NCI-H1105 (cell line): ENCODE results near the gene BCL11B.
A peak's percentile ranks its signal among the peaks of the same experiment; 100 is the strongest.

Experiments used
- DNase-seq: peaks from one replicate; lab custom pipeline; 2025; lab: John Stamatoyannopoulos, UW

Gene BCL11B

DNA sequence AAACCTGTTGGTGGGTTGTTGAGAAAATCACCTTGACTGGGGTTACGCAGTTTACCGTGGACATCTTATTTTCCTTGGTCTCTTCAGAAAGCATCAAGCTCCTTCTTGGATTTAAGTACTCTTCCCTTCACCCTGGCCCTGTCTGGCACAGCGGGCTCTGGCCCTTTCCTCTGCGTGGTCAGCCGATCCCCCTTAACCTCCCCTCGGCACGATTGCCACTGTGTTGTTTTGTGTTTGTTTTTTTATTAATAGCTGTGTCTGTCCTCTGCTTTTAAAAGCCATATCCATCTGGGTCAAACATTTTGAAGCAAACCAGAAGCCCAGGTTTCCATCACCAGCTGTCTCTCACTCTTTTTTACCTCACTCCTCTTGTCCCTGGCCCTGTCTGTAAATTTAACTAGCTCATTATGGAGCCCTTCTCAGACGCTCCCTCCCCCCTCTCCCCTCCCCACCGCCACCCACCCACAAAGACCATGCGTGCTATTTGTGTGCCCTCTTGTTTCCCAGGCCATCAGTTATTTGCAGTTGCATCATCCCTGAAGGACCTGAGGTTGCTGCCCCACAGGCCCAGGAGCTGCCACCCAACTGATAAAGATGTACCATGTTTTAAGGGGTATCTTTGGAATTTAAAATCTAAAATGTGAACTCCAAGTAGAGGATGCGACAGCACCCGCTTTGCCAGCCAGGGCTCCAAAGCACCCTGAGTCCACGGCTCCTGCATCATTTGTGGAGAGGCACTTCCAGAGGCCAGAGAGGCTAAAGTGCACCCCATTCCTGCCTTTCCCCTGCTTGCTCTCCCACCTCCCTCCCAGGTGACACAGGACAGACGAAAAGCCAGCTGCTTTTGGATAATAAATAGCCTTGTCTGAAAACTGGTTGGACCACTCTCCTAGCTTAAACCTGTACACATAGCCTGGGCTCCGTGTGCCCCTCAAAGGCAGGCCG is 3.9 kb downstream of the BCL11B start:
- peak; percentile 37 for DNase-seq

DNA sequence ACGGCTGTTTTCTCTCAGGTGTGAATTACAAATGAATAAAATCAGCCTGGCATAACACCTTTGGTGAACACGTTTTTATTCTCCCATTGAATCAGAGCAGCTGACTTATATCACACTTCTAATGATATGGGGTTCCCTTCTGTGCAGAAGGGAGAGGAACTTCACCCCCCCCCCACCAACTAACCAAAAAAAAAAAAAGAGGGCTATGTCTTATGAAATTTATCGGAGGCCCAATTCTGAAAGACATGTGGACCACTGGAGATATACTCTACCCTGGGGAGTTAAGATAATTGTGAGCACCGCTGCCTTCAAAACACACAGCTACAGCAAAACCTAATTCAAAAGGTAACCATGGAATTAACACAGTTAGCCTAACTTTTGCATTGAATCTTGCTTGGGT is 4.6 kb downstream of the BCL11B start:
- no peak for DNase-seq

GRCh38 chr14:99266181-99267178 is 5.5 kb downstream of the BCL11B start:
- peak; percentile 66 for DNase-seq

- no peak for DNase-seq
Measured at GRCh38 chr14:99265571-99265970, 6.4 kb downstream of the BCL11B start.

DNA sequence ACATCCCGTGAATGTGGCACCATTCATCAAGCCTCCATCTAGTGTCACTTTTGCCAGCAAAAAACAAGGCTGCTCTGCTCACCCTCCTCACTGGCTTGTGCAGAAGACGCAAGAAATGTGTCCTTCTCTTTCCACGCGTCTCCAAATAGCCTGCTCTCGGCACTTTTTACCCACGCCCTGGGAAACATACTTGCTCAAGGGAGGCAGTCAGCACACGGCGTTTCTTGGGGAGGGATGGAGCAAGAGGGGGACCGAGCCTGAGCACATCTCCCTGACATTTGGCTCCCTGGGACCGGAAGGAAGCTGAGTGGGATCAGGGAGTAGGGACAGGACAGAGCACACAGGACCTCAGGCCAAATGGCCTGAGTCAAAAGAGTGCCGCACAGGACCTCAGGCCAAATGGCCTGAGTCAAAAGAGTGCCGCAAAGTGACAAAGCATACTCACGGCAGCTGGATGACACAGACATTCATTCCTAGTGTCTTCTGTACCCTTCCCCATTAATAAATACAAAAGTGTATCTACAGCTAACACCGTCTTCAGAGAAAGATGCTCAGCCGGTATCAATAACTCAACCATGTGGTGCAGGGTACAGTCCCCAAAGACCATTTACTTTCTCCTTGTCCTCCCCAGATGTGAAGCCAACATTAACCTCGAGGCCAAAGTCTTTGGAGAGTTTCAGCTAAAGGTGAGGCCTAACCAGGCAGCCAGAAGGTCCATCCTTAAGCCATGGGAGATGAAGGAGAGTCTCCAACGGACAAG is 7.1 kb downstream of the BCL11B start:
- DNase-seq = no peak

GRCh38 chr14:99263564-99264330 is 8.2 kb downstream of the BCL11B start:
- DNase-seq = no peak

- DNase-seq = no peak
Measured at GRCh38 chr14:99262977-99263448, 9.0 kb downstream of the BCL11B start.

DNA sequence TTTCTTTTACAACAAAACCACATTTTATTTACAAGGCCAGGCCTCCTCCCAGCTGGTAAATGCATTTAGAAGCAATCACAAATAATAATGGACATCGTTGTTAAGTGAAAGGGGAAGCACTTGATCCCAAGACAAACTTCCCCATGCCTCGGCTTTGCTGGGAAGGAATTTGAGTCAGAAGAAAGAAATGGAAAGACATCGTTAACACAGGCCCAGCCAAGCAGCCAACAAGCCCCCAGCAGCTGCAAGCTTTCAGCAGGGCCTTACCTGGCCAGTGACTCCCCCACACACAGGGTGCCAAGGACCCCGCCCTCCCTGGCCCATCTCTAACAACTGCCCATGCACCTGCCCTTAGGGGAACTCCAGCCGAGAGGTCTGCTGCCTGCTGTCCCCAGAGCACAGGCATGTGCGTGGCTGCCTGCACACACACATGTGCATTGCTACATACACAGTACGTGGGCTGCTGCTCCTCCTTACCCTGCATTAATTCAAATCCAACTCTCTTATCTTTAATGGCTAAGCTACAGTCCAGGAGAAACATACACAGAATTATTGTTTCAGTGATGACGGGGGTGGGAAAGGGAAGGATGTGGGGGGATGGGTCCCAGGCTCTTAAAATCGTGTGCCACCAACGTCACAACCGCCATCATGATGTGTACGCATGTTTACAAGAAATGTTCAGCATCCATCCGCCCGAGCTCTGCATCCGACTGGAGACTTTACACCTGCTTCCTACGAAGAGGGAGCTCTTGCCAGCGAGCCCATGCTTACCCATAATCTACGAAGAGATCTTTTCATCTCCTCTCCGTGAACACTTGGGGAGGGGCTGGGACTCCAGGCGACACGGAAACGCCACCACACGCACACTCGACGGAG is 9.8 kb downstream of the BCL11B start:
- no peak for DNase-seq

DNA sequence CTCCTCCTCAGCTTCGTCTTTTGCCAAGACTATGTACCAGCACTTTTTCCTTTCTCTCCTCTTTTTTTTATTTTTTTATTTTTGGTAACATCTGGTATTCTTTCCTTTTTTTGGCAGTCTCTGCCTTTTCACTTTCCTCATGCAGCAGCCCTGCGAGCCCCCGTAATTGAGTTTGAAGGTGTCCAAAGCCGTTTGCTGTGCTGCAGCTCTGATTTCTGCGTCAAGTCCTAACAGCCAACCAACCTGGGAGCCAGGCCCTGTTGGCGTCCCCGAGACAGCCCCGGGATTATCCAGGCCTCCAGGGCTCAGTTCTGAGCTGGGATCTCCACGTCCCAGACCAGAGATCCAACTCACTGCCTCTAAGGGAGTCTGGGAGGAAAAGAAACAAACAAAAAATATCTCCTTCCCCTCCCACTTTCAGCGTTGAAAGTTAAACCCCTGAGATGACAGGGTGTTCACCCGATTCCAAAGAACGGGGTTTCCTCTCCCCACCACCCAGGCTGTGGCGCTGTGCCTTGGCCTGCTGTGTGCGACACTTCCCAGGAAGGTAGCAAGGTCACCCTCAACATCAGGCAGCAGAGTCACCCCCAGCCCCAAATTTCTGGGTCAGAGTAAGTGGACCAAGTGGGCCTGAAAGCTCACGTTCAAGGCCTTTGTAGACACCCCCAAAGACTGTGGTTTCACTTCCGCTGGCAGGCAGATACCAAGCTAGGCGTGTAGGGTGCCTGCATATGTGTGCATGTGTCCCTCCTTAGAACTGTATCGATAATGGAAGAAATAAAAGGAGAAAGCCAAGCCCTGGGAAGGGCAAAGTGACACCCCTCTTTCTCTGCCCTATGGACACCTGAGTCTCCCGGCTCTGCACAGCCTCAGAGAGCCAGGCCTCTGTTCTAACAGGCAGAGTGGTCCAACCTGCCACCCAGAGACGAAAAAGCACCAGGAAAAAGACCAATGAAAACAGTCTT is 11.1 kb downstream of the BCL11B start:
- no peak for DNase-seq

- no peak for DNase-seq
Measured at GRCh38 chr14:99260116-99260515, 11.9 kb downstream of the BCL11B start.

DNA sequence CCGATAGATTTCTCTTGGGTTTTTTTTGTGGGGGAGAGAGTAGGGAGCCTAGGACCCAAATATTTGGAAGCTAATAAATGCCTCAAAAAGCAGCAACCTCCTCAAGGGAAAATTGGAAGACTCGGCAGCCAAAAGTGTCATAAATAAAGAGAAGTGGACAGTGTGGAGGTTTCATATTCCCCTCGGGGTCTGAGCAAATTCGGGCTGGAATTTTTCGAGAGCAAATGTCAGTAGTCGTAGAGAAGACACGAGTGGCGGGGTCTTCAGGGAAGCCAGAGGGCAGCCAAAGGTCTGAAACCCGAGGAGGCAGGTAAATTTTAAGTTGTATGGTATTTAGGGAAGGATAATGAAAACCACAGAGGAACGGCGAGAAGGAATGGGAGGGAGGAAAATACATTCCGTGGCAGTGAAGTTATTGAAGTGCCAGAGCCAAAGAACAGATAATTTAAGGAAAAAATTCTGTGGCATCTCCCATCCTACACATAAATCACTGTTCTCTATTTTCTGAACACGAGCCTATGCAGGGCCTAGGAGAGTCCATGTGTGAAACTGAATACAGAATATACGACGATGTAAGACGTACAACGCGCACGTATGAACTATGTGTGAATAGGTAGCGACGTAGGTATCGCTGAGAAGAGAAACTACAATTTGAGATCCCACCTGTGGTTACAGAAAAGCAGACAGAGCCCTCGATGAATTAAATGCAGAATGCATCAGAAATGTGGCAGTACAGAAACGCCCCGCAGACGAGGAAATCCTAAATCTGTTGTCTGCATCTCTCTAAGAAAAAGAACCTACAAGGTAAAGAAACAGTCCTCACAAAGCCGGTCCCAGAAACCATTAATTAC is 12.9 kb downstream of the BCL11B start:
- no peak for DNase-seq

DNA sequence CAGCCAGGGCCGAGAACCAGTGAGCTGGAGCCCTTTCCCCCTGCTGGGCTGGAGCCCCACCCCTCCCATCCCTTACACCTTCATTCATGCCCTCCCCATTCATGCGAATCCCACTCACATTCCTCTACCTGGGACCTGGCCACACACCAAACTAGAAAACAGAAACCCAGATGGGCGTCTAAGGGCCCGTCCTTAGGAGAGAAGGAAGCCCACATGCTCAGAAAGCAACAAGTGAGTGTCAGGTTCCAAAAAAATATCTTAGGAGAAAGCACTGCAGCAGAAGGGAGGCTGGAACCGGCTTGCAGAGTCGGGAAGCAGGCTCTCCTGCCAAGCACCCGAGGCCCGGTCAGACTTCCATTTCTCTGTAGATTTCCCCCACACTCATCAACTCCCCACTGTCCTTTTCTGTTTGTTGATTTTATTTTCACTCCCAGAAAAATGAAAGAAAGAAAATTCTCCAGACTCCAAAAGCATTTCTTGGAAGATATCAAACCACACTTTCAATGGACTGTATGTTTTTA is 13.6 kb downstream of the BCL11B start:
- DNase-seq = no peak

DNA sequence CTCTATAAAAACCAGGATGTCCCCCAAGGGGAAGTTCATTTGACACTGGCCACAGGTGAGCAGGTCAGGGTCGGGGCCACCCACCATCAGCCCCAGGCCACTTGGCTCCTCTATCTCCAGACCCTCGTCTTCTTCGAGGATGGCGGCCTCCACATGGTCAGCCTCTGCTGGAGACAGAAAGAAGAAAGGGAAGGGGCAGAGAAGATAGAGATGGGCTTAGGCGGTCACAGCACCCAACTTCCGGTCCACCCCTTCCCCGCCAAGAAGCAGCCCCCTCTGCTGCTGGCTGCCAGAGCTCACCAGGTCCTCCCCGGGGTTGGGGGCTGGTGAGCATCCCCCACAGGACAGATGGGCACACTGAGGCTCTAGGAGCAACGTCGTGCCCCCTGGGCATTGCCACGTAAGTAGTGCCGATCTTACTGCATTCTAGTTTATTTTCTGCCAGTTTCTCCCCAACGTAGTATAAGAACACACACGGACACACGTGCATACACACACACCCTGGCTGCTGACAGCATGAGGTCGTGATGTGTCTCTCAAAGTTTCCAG is 14.2 kb downstream of the BCL11B start:
- no peak for DNase-seq

GRCh38 chr14:99257122-99257672 is 14.8 kb downstream of the BCL11B start:
- DNase-seq = no peak

DNA sequence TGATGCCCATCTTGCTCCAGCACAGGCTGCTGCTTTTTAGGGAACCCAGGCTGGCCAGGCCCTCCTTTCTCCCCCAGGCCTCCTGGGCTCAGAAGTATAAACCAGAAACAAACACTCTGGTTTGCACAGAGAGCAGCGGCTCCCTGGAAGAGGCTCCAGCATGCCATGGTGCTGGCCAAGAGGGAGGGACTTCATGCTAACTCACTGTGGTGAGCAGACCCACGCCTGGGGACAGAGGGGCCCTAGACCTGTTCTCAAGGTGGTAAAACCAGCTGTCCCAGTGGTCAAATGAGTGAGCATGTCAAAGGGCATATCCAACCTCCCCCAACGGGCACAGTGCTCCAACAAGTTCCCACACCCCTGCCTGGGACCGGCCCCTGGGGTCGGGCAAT is 15.5 kb downstream of the BCL11B start:
- DNase-seq = no peak

DNA sequence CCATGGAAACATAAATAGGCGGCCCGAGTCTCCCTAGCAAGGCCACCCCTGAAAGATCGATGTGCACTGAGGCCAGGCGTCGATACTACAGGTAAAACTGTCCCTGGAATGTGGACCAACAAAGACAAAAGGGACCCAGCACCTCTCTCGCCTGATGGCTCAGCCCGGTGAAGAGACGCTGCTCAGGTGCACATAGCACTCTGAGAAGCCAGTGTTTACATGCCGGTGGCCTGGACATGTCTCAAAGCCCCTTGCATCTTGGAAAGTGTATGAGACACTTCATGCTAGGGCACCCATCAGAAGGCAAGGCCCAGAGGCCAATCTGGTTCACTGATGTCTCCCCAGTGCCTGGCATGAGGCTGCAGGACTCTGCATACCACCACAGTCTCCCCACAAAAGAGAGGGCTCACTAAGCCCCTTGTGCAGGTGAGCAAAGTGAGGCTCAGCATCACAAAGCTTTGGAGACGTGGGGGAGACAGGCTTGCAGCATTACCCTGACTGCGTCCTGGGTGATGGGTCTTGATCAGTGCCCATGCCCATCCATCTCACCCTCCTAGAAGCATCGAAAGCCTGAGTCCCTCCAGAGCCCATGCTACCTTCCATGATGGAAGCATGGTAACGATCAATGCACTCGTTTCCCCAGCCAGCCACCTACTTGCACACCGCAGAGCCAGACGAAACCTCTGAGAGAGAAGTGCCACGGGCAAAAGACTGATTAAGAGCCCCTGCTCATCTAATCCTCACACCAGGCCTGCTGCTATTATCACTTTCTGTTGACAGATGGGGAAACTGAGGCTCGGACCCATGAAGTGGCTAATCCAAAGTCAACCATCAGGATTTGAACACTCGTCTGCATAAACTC is 16.1 kb downstream of the BCL11B start:
- DNase-seq = no peak
